HG03521 (cell line): ENCODE measurements around the gene LRRC3.

Experiments
- ATAC-seq: cut with Tn5 transposase; IDR thresholded peaks from one replicate; pipeline ENCODE4 v1.9.1; 2021; ENCODE audit warnings: mild to moderate bottlenecking, moderate library complexity; ENCODE audit not compliant: unreplicated experiment

The LRRC3 gene

GRCh38 chr21:44423941-44424607 is 31.2 kb upstream of the LRRC3 start:
- ATAC-seq = no peak

DNA sequence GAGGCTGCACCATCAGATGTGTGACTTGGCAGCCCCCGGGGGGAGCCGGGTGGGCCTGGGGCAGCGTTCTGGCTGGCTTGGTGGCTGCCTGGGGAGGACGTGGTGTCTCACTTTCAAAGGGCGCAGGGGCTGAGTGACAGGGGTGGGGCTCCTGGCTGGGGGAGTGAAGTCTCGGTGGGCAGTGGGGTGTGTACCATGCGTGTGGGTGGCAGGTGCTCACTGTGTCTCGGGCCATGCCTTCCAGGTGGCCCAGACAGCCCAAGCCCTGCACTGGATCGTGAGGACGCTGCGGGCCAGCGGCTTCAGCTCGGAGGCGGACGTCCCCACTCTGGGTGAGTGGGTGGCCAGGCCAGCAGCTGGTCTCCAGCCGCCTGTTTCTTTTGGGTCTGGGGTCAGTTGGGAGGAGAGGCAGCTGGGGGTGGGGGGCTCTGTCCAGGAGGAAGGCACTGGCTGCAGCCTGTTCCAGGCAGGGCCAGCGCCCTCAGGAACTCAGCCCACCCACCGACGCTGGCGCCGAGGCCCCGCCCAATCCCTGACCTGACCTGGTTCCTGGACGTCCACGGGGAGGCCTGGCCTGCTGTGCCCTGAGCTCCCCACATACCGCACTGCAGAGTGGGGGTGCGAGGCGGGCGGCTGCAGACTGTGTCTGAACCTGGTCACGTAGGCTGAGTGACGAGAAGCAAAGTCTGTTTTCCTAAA is 30.6 kb upstream of the LRRC3 start:
- no peak for ATAC-seq

GRCh38 chr21:44425307-44425894 is 29.9 kb upstream of the LRRC3 start:
- ATAC-seq = no peak

DNA sequence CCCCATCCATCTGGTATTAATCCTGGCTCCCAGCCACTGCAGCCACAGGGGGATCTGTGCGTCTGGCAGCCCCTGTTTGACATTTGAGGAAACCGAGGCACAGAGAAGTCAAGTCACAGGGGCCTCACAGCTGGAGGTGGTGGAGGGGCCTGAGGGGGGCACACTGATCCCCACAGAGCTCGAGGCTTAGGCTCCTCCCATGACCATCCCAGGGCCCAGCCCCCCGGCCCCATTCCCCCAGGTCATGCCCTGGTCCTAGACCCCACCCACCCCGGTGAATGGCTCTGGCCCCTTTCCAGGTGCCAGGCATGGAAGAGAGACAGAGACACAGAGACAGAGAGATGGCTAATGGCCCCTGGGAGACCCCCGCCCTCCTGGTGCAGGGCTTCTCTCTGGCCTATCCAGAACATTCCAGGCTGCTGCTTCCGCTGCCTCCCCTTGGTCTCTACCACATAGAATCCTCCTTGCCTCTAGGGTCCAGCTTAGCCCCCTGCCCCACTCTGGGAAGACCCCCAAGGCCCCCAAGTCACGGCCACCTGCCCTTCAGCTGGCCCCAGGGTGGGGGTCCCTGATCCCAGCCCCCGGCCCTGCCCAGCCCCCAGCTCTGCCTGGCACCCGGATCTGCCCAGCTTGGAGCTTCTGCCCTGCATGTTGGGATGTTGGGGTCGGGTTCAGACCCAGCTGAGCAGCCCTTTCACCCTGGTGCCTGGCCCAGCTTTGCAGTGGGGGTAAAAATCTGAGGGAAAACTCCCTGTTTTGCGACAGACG is 29.2 kb upstream of the LRRC3 start:
- no peak for ATAC-seq

DNA sequence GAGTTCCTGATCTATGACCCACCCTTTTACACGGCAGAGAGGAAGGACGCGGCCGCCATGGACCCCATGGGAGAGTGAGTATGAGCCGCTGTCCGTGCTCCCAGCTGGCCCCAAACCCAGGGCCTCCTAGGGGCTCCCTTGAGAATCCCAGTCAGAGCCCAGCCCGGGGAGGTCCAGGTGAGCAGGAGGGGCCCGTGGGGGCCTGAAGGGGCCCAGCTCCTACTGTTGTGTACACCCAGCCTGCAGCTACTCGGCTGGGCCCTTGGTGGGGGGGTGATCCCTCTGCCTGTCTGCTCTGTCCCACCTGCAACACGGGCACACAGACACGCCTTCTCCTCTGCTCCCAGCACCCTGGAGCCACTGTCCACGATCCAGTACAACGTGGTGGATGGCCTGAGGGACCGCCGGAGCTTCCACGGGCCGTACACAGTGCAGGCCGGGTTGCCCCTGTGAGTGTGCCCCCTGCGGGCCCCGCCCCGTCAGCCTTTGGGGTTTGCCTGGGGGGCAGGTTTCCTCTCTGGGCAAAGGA is 28.6 kb upstream of the LRRC3 start:
- ATAC-seq = no peak

DNA sequence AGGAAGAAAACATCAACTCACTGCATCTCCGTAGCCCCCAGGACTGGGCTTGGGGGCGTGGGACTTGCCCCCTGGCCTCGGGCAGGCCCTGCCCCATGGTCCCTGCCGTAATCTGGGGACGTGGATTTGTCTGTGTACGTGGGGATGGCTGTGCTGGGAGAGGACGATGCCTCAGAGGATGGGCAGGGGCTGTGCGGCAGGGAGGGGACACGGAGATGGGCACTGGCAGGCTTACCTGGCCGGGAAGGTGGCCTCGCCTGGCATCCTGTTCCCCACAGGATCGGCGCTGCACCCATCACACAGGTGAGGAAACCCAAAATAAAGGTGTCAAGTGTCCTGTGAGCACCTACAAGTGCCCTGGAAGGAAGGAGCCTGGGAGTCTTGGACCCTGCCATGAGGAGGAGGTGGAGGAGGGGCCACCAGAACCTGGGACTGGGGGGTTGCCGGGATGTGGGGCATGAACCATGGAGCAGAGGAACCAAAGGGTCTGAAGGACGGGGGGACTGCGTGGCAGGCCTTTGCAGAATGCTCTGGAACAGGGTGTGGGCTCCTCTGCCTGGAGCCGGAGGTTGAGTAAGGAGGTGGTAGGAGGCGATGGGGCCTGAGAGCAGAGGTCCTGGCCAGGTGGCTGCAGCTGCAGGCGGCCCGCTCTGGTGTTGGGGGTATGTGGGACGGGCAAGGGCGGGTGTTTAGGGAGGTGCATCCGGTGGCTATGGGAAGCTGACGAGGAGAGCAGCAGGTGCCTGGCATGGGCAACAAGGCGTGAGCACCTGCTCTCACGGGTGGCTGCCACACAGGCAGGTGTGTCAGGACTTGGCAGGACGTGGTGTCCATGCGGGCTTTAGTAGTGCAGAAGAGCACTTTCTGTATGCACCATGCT is 27.8 kb upstream of the LRRC3 start:
- ATAC-seq = no peak

GRCh38 chr21:44428281-44428960 is 26.9 kb upstream of the LRRC3 start:
- no peak for ATAC-seq

DNA sequence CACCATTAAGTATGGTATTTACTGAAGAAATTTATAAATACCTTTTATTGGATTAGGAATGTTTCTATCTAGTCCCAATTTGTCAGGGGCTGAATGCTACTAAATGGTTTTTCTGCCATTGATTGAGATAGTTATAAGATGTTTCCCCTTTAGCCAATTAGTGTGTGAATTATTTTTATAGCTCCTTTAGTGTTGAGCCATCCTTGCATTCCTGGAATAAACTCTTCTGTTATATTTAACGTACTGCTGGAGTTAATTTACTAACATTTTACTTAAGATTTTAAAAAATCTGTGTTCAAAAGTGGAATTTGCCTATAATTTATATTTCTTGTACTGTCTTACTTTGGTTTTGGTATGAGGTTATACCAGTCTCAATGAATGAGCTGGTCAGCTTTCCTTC is 25.4 kb upstream of the LRRC3 start:
- no peak for ATAC-seq

- ATAC-seq = no peak
These were observed 24.0 kb upstream of the LRRC3 start for GRCh38 chr21:44431300-44431699.

DNA sequence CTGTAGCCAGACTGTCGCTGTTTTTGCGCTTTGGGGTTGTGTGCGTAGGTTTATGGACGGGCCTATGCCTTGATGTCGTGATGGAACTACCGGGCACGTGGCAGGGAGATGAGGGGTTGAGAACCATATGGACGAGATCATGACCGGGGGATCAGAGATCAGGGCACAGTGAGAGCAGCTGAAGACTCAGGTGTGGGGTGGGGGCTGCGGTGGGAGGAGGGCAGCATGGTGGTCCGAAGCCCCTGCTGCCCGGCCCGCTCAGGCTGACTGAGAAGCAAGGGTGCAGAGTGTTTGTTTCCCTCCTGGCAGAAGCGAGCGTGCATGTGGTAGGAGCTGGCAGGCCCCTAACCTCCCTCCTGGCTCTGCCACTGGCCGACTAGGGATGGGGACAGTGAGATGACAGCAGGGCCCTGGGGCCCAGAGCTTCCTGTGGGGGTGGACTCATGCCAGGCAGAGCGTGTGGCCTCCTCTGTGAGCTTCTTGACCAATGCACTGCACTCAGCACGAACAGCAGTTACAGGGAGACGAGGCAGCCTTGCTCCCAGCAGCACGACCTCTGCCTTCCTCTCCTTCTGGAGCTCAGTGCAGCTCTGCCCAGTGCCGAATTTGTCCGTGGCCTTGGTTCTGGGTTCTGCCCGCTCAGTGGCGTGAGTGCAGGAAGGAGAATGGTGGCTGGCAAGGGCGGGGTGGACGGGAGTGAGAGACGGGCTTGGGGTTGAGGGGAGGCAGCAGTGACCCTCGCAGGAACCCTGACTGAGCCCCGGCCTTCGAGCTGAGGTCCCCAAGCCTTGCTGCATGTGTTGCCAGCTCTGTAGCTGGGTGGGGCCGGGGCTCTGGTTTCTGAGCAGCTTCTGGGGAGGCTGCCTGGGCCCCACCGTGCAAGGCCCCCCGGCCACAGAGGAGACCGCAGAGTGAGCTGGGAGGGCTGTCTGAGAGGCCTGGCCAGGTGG is 22.2 kb upstream of the LRRC3 start:
- no peak for ATAC-seq

GRCh38 chr21:44433791-44434567 is 21.3 kb upstream of the LRRC3 start:
- ATAC-seq = no peak

DNA sequence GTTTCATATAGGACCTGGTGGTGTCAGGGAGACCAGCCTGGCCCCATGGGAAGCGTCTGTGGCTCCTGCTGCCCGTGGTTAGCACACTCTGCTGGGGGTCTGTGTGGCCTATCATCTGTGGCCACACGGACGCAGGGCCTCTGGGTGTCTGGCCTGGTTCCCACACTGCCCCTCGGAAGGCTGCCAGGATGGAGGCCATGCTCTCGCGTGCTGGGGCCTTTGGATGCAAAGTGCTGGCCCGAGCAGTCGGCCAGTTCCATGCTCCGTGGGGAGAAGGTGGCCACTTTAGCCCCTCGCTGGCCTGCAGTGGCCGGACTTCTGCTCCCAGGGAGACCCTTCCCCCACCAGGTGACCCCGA is 20.8 kb upstream of the LRRC3 start:
- ATAC-seq = no peak

GRCh38 chr21:44434936-44435635 is 20.2 kb upstream of the LRRC3 start:
- no peak for ATAC-seq

DNA sequence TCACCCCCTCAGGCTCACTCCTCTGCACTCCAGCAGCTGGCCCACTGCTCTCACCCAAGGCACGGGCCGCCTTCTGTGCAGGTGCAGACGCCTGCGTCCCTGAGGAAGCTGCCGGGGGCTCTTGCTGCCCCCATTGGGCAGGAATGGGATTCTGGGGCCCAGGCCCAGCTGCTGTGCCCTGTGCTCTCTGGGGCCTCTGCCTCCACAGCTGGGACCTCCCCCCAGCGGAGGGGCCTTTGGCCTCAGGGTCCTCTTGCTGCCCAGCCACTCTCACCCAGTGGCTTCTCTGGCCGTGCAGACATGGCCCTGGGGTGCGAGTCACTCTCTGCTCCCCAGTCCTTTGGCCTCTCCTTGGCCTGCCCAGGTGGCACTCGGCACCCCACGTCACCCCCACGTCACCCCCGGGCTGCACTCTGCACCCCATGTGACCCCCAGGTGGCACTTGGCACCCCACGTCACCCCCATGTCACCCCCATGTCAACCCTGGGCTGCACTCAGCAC is 19.1 kb upstream of the LRRC3 start:
- ATAC-seq = no peak

- no peak for ATAC-seq
These were observed 18.4 kb upstream of the LRRC3 start for GRCh38 chr21:44436958-44437357.

- no peak for ATAC-seq
These were observed 18.0 kb upstream of the LRRC3 start for GRCh38 chr21:44437371-44437695.

GRCh38 chr21:44437696-44438431 is 17.4 kb upstream of the LRRC3 start:
- ATAC-seq = no peak
